HCEC 1CT (cell line): ENCODE measurements around the gene VAV3.

Source experiments
- DNase-seq: peaks from one replicate; pipeline ENCODE4 v3.0.0-alpha.2; 2017

The VAV3 gene

GRCh38 chr1:107623431-107623830 is 341.5 kb downstream of the VAV3 start:
- no peak for DNase-seq

DNA sequence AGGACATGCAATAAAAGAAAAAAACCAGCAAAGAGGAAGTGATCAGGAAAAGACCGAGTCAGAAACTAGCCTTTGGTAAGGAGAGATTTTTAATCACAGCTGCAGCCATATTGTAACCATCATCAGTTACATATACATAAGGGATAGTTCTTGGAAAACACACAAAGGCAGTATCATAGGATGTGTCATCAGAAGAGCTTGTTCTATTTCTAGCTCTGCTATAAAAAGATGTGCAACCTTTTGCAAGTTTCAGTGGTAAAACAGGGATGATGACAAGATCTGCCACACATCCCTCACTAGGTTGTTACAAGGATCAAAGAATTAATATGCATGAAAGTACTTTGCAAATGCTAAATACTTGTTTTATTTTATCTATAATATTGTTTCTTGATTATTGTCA is 342.0 kb downstream of the VAV3 start:
- DNase-seq: no peak

DNA sequence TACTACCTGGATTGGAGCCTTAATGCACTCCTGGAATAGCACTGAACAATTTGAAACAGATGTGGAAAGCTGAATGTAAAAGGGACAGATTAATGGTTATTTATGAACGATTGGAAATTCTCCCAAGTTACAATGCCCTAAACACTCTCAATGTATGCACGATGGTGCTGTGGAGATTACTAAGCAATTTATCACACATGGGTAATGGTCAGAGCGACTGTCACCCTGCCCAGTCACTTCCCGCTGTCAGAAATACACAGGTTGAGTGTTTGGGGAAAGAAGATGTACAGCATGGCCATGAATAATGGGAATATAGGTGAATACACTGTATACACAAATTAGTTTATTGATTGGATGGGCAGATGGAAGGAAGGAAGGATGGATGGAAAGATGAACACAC is 342.4 kb downstream of the VAV3 start:
- DNase-seq: no peak

GRCh38 chr1:107620753-107621152 is 344.2 kb downstream of the VAV3 start:
- DNase-seq: no peak

- no peak for DNase-seq
Observed at GRCh38 chr1:107618539-107618938, 346.4 kb downstream of the VAV3 start.

- no peak for DNase-seq
Observed at GRCh38 chr1:107617921-107618320, 347.1 kb downstream of the VAV3 start.

GRCh38 chr1:107617456-107617855 is 347.5 kb downstream of the VAV3 start:
- DNase-seq: no peak

DNA sequence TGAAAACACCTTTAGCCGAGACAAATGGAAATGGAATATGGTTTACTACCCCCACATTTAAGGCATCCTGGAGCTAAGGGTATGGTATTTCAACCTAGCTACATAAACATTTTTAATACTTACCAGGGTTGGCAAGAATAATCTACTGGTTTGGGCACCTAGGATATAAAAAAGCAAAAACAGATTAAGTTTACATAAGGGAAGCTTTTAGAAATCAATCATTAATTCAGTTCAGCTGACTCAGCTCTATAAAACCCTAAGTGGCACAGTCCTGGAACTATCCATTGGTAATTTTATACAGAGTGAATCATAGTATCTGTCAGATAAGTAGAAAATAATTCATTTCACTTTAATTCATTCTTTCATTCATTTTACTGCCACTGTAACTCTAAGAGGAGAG is 355.2 kb downstream of the VAV3 start:
- DNase-seq: no peak

- no peak for DNase-seq
Observed at GRCh38 chr1:107604825-107605224, 360.2 kb downstream of the VAV3 start.

DNA sequence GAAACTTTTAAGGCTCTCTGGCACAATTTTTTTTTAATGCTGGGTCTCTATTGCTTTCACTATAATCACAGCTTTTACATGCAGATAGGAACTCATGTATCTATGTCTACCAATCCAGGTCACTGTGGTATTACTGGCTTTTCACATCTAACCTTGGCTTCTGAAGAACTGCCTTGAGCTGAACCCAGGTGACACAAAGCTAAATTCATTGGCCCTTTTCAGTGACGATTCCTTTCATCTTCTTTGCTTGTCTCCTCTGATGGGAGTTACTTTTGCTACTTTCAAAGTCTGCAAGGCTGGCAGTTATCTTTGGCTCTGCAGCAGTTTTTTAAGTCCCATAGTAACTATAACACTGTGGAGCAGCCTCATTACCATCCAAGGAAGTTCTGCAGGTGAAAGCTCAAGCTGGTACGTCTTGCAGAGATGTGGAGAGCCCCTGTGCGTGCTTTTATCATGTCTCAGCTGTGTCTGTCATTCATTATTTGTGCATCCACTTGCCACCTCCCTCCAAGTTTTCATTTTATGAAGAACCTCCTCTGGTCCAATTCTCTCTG is 364.3 kb downstream of the VAV3 start:
- DNase-seq: no peak

GRCh38 chr1:107599220-107599619 is 365.8 kb downstream of the VAV3 start:
- DNase-seq: no peak

DNA sequence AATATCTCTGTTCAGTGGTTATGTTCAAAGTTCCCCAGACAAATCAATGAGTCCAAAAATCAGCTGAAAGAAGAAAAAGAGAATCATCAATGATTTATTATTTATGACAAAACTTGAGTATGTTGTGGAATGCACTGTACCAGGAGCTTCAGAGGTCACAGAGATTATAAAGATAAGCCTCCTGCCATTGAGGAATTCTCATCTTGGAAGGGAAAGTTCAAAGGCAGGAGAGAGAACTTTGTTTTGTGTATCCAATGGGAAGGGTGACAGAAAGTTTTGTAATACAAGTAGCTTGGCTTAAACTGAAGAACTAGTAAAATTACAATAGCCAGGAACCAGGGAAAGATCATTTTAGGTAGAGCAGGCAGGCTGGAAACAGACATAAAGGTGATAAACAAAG is 367.7 kb downstream of the VAV3 start:
- DNase-seq: no peak

DNA sequence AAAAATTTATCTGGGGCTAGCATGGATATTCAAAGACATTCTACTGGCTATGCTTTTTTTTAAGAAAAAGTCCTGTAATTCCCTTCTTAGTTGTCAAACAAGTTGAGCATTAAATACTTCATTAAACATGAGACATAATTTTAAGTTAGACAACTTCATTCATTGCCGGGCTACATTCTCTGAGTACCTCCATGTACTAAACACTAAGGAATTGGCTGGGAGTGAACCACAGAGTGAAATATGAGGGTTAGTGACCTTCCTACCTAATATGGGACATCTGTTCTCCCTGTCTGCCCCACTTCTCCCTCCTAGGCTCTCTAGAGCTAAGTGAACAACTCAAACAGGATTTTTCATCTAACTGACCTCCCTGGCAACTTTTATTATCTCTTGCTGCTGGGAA is 370.4 kb downstream of the VAV3 start:
- no peak for DNase-seq

- no peak for DNase-seq
Observed at GRCh38 chr1:107593501-107594209, 371.3 kb downstream of the VAV3 start.

GRCh38 chr1:107590900-107591622 is 373.9 kb downstream of the VAV3 start:
- DNase-seq: no peak

GRCh38 chr1:107590087-107590486 is 374.9 kb downstream of the VAV3 start:
- DNase-seq: no peak

- DNase-seq: no peak
Observed at GRCh38 chr1:107588321-107588720, 376.7 kb downstream of the VAV3 start.

- no peak for DNase-seq
Observed at GRCh38 chr1:107575226-107575625, 389.8 kb downstream of the VAV3 start.

GRCh38 chr1:107574044-107574443 is 390.9 kb downstream of the VAV3 start:
- DNase-seq: no peak

- DNase-seq: no peak
Observed at GRCh38 chr1:107572674-107573211, 392.2 kb downstream of the VAV3 start.

- no peak for DNase-seq
Observed at GRCh38 chr1:107570768-107571167, 394.2 kb downstream of the VAV3 start.

DNA sequence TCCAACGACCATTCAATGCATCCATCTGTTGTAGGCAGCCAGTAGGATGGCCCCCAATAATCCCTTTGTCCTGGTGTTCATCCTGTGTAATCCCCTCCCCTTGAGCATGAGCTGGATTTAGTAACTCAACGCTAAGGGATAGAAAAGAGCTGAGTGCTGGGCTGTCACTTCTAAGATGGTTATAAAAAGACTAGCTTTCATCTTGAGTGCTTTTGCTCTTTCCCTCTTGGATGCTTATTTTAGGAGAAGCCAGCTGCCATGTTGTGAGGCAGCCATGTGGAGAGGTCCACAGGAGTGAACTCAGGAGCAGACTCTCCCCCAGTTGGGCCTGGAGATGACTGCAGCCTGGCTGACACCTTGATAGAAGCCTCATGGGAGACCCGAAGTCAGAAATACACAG is 401.5 kb downstream of the VAV3 start:
- no peak for DNase-seq

DNA sequence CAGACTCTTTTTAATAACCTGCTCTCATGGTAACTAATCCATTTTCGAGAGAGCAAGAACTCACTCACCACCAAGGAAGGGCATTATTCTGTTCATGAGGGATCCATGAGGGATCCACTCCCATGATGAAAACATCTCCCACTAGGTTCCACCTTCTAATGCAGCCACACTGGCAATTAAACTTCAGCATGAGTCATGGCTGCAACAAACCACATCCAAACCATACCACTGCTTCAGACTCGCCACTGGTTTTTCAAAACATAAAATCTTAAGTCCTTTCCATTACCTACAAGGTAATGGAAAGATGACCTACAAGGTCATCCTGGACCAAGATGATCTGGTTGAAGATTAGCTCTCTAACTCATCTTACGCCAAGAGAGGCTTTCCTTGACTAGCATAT is 405.1 kb downstream of the VAV3 start:
- no peak for DNase-seq

DNA sequence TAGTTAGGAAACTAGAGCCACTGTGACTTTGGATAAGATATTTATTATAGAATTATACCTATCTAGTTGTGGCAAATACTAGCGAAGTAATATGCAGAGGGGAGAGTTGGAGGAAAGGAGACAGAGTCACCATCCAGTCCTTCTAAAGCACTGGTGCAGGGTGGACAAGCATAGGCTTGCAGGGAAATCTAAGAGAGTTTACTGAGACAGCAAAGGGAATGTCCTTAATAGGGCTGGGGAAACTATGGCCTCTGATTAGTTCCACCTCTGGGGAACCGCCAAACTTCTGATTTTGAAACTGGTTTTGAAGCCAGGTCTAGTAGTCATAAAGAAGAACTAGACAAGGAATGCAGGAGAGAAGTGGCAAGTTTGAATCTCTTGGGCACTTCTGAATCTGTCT is 407.9 kb downstream of the VAV3 start:
- no peak for DNase-seq
